Uterus (tissue), 4 donors: Measurements from ENCODE around the gene SCAI. TPM values are rescaled to one million over a fixed set of nuclear protein-coding genes. Genes with fewer than 3 reads are reported as not detected.
"Not testable (repeated sequence)": the region's sequence is repeated elsewhere in the genome, so short reads cannot be mapped to it uniquely, and the experiment has no call there.

Experiments used
- DNase-seq, 2 donors: peaks; one replicate each; pipeline ENCODE4 v3.0.0-alpha.2; 2019 to 2020
- H3K27ac ChIP-seq, 2 donors: fragments of 200-600 bp; sonication (generic); 1 replicate in 1 of 2; 2 replicates in 1 of 2; pipeline ENCODE4 v1.5.1; 2016 to 2018
- H3K27me3 ChIP-seq, 2 donors: fragments of 200-600 bp; sonication (generic); one replicate each; pipeline ENCODE4 v1.5.1; 2018 to 2019; ENCODE audit warnings: control low read depth in 1 of 2
- H3K36me3 ChIP-seq, 2 donors: fragments of 200-600 bp; sonication (generic); one replicate each; pipeline ENCODE4 v1.5.1; 2019; ENCODE audit warnings: control low read depth in 1 of 2
- H3K4me1 ChIP-seq, 2 donors: fragments of 200-600 bp; sonication (generic); one replicate each; pipeline ENCODE4 v1.5.1; 2018 to 2019; ENCODE audit warnings: control low read depth in 1 of 2
- H3K4me3 ChIP-seq, 2 donors: fragments of 200-600 bp; sonication (generic); 1 replicate in 1 of 2; 2 replicates in 1 of 2; pipeline ENCODE4 v1.5.1; 2018 to 2019; ENCODE audit warnings: mild to moderate bottlenecking in 1 of 2
- H3K9me3 ChIP-seq, 2 donors: fragments of 200-600 bp; sonication (generic); one replicate each; pipeline ENCODE4 v1.5.1; 2019; ENCODE audit warnings: control low read depth in 1 of 2
- POLR2A ChIP-seq, 2 donors: fragments of 450-650 bp; IDR thresholded peaks; one replicate each; pipeline ENCODE4 v1.6.1; 2016; ENCODE audit warnings: antibody characterized with exemption in 2 of 2, mild to moderate bottlenecking in 1 of 2, moderate library complexity in 1 of 2
- intact Hi-C: fragments of 100-400 bp; cut with DNase I; formaldehyde crosslinking; loops from one replicate; pipeline ENCODE4 v1.15.1; 2023; ENCODE audit warnings: low total_unique reads
- total RNA-seq, 4 donors: library from RNA; depleted of rRNA in 3 of 4; stranded (reverse); fragments of >200 nt in 3 of 4; gene quantifications; one replicate each; pipeline versions ENCODE4 v1.1.0 to v1.2.4, GENCODE V29; 2014 to 2023
- TF ChIP-seq, protein P1 (sequence below), 4 experiments: fragments of 200-600 bp in 2 of 4; fragments of 450-650 bp in 2 of 4; sonication (generic) in 2 of 4; IDR thresholded peaks; one replicate each; pipeline ENCODE4 v1.5.1; 2016 to 2019; ENCODE audit warnings: antibody characterized with exemption in 4 of 4, mild to moderate bottlenecking in 2 of 4, moderate library complexity in 1 of 4
- donor health status: DM: yes; HTN: yes; CAD: no.

Gene SCAI
- total RNA-seq, 4 donors from 2014 or later = 10.2 to 26.4 (median 14.4) TPM

DNA sequence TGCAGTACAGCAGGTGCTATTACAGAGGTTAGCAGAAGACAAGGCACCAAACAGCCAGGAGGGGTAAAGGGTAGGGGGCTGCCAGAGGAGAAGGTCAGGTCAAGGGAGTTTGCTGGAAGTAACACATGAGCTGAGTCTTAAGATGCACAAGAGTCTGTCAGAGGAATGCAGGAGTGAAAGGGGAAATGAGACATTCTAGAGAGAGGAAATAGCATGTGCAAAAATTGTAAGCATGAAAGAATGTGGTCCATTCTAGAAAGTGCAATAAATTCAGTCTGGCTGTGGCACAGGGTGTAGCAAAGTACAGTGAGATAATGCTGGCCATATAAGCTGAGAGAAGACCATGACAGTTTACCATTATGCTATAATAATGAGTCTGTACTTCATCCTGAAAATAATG, 209.0 kb downstream of the SCAI start:
- no peaks in the 10 kb centered on the region for H3K27me3 ChIP-seq
- no peak for DNase-seq
- H3K4me1 ChIP-seq = no peaks in the 10 kb centered on the region
- no peaks in the 10 kb centered on the region for H3K9me3 ChIP-seq
- H3K27ac ChIP-seq = no peak overlapping the region
- TF ChIP-seq, protein P1, sequence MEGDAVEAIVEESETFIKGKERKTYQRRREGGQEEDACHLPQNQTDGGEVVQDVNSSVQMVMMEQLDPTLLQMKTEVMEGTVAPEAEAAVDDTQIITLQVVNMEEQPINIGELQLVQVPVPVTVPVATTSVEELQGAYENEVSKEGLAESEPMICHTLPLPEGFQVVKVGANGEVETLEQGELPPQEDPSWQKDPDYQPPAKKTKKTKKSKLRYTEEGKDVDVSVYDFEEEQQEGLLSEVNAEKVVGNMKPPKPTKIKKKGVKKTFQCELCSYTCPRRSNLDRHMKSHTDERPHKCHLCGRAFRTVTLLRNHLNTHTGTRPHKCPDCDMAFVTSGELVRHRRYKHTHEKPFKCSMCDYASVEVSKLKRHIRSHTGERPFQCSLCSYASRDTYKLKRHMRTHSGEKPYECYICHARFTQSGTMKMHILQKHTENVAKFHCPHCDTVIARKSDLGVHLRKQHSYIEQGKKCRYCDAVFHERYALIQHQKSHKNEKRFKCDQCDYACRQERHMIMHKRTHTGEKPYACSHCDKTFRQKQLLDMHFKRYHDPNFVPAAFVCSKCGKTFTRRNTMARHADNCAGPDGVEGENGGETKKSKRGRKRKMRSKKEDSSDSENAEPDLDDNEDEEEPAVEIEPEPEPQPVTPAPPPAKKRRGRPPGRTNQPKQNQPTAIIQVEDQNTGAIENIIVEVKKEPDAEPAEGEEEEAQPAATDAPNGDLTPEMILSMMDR (IDR thresholded peaks at IDR 0.05) = no peak
- TF ChIP-seq POLR2A (IDR thresholded peaks at IDR 0.05) = no peak
- H3K4me3 ChIP-seq = no peak overlapping the region
- intact Hi-C loops = no loop called here
- no peaks in the 10 kb centered on the region for H3K36me3 ChIP-seq

DNA sequence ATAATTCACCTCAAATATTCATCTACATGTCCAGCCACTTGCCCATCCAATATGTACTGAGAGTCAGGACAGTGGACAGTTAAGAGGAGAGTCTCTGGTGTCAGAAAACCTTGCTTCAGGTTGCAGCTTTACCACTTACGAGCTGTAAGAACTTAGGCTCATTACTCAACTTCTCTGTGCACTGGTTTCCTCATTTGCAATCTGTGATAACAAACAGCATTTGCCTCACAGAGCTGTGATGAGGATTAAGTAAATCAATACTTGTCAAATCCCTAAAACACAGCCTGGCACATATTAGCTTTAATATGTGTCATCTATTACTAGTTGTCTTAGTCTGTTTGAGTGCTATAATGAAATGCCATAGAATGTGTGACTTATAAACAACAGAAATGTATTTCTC, 211.0 kb downstream of the SCAI start:
- no peak overlapping the region for H3K27ac ChIP-seq
- DNase-seq = no peak
- TF ChIP-seq, protein P1 (IDR thresholded peaks at IDR 0.05) = no peak
- TF ChIP-seq POLR2A (IDR thresholded peaks at IDR 0.05) = no peak
- intact Hi-C loops = no loop called here
- H3K36me3 ChIP-seq = no peaks in the 10 kb centered on the region
- H3K9me3 ChIP-seq = no peaks in the 10 kb centered on the region
- H3K4me1 ChIP-seq = no peaks in the 10 kb centered on the region
- H3K27me3 ChIP-seq = no peaks in the 10 kb centered on the region
- no peak overlapping the region for H3K4me3 ChIP-seq

DNA sequence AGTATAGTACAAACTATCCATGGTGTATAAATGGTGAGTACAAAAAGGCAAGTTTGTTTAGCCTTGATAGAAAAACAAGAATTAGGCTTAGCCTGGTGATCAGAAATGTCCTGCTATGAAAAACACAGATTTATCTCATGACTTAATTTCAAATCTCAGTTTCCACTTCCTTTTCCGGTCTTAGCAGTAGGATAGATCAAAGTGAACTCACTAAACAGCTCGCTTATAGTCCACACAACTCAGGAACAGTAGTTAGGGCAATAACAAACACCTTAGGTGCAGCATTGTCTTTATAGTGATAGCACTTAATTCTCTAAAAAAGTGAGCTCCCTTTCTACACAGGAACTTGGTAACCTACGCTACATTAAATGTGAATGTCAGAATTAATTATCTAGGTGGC, 213.9 kb downstream of the SCAI start:
- H3K4me3 ChIP-seq = no peak overlapping the region
- H3K36me3 ChIP-seq = no peaks in the 10 kb centered on the region
- TF ChIP-seq, protein P1 (IDR thresholded peaks at IDR 0.05) = no peak
- TF ChIP-seq POLR2A (IDR thresholded peaks at IDR 0.05) = no peak
- intact Hi-C loops = no loop called here
- no peak for DNase-seq
- H3K27me3 ChIP-seq = no peaks in the 10 kb centered on the region
- no peaks in the 10 kb centered on the region for H3K4me1 ChIP-seq
- H3K9me3 ChIP-seq = no peaks in the 10 kb centered on the region
- H3K27ac ChIP-seq = no peak overlapping the region

DNA sequence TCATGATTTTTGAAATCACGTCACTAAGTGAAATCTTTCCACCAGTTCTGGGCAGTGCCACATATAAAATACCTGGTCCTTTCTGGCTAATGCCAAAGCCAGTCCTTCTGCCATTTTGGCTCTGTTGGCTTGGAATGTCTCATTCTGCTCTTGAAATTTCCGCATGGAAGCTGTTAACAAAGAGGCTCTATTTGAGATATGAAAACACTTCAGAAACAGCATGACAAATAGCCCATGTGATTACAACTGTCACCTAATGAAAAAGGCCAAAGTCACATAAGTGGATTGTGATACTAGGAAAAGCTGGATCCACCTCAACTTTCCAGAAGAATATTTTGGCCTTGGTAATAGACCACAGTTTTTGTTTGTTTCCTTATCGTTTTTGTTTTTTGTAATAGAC, 215.2 kb downstream of the SCAI start:
- H3K36me3 ChIP-seq = no peaks in the 10 kb centered on the region
- H3K27ac ChIP-seq = no peak overlapping the region
- H3K4me1 ChIP-seq = no peaks in the 10 kb centered on the region
- H3K4me3 ChIP-seq = no peak overlapping the region
- TF ChIP-seq, protein P1 (IDR thresholded peaks at IDR 0.05) = no peak
- no peak for TF ChIP-seq POLR2A (IDR thresholded peaks at IDR 0.05)
- intact Hi-C loops = no loop called here
- H3K27me3 ChIP-seq = no peaks in the 10 kb centered on the region
- DNase-seq = no peak
- no peaks in the 10 kb centered on the region for H3K9me3 ChIP-seq

DNA sequence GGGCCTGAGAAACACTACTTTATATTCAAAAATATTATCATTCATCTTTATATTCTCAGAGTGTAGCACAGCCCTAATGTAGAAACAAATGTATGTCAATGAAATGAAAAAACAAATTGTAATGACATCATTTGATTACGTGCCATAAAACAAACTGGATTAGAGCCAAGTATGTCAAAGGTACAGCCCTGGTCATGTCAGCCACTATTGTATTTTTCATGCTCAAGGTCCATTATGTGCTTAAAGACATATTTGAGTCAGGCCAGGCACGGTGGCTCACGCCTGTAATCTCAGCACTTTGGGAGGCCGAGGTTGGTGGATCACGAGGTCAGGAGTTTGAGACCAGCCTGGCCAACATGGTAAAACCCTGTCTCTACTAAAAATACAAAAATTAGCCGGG, 222.9 kb downstream of the SCAI start:
- H3K27ac ChIP-seq, H3K4me3 ChIP-seq, H3K9me3 ChIP-seq, DNase-seq, H3K27me3 ChIP-seq, H3K36me3 ChIP-seq, H3K4me1 ChIP-seq, intact Hi-C loops: not testable (repeated sequence)

DNA sequence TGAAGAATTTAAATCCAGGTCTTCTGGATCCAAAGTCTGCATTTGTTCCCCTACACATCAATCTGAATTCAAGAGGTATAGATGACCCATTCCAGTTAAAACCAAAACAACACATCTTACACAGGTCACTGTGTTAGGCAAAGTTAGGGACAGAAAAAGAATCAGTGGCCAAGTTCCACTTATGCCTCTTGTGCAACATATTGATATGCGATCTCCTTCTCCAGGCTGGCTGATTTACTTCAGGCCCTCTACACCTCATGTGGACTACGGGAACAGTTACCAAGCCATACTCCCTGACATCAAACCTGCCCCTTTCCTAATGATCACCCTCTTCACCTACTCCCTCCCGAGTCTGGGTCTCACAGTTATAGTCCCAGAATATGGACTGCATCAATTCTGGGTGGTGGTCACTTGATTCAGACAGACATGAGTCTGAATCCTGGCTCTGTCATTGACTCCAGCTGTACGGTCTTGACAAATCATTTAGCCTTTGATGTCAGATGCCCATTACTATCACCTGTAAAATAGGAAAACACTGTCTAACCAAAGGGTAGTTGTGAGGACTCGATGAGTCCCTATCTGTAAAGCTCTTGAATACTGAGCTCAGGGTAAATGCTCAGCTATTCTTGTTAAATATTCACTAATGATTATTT, 228.4 kb downstream of the SCAI start:
- TF ChIP-seq, protein P1 (IDR thresholded peaks at IDR 0.05) = no peak
- TF ChIP-seq POLR2A (IDR thresholded peaks at IDR 0.05) = no peak
- no peak overlapping the region for H3K4me3 ChIP-seq
- H3K27ac ChIP-seq = no peak overlapping the region
- intact Hi-C loops = no loop called here
- H3K4me1 ChIP-seq = no peaks in the 10 kb centered on the region
- H3K27me3 ChIP-seq = no peaks in the 10 kb centered on the region
- H3K36me3 ChIP-seq = no peaks in the 10 kb centered on the region
- H3K9me3 ChIP-seq = no peaks in the 10 kb centered on the region
- DNase-seq = no peak
